SK-N-MC (cell line): ENCODE data around the gene OTUD3.

Source experiments
- EZH2 ChIP-seq: fragments of 200-600 bp; sonication (generic); IDR thresholded peaks from one replicate; pipeline ENCODE4 v1.6.1; 2017; ENCODE audit warnings: antibody characterized with exemption
- POLR2AphosphoS5 ChIP-seq: IDR thresholded peaks from 2 replicates; pipeline ENCODE4 v1.6.1; 2012; ENCODE audit warnings: mild to moderate bottlenecking, low read depth, low read length, borderline replicate concordance

- TF ChIP-seq POLR2AphosphoS5 (no peak), EZH2 (no peak)
Measured at GRCh38 chr1:19859876-19860275, 22.3 kb upstream of the OTUD3 start.
